ENCODE data around the gene MAML2. TPM values are rescaled to one million over a fixed set of nuclear protein-coding genes. Genes with fewer than 3 reads are reported as not detected.

Gene MAML2
- total and polyA plus RNA-seq, 2 experiments from 2014 or later: 2.0 to 7.1 TPM

DNA sequence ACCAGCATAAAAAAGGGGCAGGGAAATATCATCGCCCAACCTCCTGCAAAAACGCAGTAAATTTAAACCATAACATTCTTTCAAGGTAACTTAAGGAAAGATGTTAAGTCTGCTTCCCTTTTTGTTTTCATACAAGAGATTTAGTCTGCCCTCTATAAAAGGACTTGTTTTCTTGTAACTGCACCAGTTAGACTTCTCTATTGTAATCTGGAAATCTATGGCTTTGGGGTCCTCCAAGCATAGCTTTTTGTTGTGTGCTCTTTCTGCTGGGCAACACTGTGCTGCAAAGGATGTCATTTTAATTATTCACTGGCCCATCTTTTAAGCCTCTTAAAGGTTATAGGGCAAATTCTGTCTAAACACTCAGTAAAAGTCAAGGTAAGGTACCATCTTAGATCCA lies 136.0 kb downstream of the MAML2 start (continued):
- TF ChIP-seq, protein P1, sequence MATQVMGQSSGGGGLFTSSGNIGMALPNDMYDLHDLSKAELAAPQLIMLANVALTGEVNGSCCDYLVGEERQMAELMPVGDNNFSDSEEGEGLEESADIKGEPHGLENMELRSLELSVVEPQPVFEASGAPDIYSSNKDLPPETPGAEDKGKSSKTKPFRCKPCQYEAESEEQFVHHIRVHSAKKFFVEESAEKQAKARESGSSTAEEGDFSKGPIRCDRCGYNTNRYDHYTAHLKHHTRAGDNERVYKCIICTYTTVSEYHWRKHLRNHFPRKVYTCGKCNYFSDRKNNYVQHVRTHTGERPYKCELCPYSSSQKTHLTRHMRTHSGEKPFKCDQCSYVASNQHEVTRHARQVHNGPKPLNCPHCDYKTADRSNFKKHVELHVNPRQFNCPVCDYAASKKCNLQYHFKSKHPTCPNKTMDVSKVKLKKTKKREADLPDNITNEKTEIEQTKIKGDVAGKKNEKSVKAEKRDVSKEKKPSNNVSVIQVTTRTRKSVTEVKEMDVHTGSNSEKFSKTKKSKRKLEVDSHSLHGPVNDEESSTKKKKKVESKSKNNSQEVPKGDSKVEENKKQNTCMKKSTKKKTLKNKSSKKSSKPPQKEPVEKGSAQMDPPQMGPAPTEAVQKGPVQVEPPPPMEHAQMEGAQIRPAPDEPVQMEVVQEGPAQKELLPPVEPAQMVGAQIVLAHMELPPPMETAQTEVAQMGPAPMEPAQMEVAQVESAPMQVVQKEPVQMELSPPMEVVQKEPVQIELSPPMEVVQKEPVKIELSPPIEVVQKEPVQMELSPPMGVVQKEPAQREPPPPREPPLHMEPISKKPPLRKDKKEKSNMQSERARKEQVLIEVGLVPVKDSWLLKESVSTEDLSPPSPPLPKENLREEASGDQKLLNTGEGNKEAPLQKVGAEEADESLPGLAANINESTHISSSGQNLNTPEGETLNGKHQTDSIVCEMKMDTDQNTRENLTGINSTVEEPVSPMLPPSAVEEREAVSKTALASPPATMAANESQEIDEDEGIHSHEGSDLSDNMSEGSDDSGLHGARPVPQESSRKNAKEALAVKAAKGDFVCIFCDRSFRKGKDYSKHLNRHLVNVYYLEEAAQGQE (IDR thresholded peaks at IDR 0.05; ENCODE audit: unreplicated experiment): no peak
- TF ChIP-seq ZNF331 (CRISPR knock-in tag; IDR thresholded peaks at IDR 0.05; ENCODE audit: low read depth): no peak

DNA sequence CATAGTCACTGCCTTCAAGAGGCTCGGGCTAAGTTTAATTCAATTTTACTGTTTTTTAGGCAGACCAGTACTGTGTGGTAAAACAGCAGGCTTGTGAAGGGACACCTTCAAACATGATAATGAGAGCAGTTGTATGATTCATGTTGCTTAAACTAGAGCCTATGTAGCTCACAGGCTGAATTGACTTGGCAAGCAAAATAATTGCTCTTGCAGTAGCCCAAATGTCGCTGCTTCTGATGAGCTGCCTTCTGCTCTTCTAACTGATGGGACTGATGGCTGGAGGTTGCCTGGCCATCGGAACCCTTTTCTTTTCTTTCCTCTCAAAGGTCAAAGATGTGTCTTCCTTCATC lies 137.6 kb downstream of the MAML2 start:
- no peaks in the 10 kb centered on the region for H3K9me3 Mint-ChIP-seq
- ATAC-seq (no peak), DNase-seq (ENCODE audit: low spot score) (no peak)
- Histone ChIP-seq H3K27ac (ENCODE audit: low read depth) (no peak overlapping the region), H3K27me3 (ENCODE audit: insufficient read depth) (no peaks in the 10 kb centered on the region), H3K4me2 (no peak overlapping the region), H3K4me1 (ENCODE audit: insufficient read depth) (peaks cover 23% of the 10 kb centered on the region), H3K4me3 (no peak overlapping the region), H3F3A (replicated peaks; ENCODE audit: low read depth) (no peaks in the 10 kb centered on the region), H3K79me2 (replicated peaks; ENCODE audit: insufficient read depth) (no peaks in the 10 kb centered on the region), H4K20me1 (replicated peaks; ENCODE audit: insufficient read depth) (no peaks in the 10 kb centered on the region), H2AFZ (no peak overlapping the region), H3K9me2 (ENCODE audit: insufficient read depth) (no peaks in the 10 kb centered on the region), H3K36me3 (ENCODE audit: insufficient read depth) (no peaks in the 10 kb centered on the region)
- no peaks in the 10 kb centered on the region for H3K36me3 Mint-ChIP-seq (ENCODE audit: low read depth)
- H3K27me3 Mint-ChIP-seq (ENCODE audit: insufficient read depth, low read depth, poor library complexity): peaks cover 4% of the 10 kb centered on the region
- no peak overlapping the region for H3K4me3 Mint-ChIP-seq
- H3K27ac Mint-ChIP-seq: no peak overlapping the region
- H3K4me1 Mint-ChIP-seq: peaks cover 33% of the 10 kb centered on the region
- TF ChIP-seq NANOG (IDR thresholded peaks at IDR 0.05; ENCODE audit: borderline replicate concordance) (no peak), STAT1 (IDR thresholded peaks at IDR 0.05; ENCODE audit: unreplicated experiment) (no peak), POLR2AphosphoS5 (IDR thresholded peaks at IDR 0.05; ENCODE audit: low read depth) (no peak), ZNF331 (CRISPR knock-in tag; IDR thresholded peaks at IDR 0.05; ENCODE audit: low read depth) (no peak), ZNF114 (CRISPR knock-in tag; IDR thresholded peaks at IDR 0.05) (no peak), JUNB (IDR thresholded peaks at IDR 0.05; ENCODE audit: unreplicated experiment) (no peak), EZH2phosphoT487 (IDR thresholded peaks at IDR 0.05; ENCODE audit: unreplicated experiment) (no peak), EZH2 (IDR thresholded peaks at IDR 0.05; ENCODE audit: low read depth, unreplicated experiment) (no peak), CREB1 (CRISPR knock-in tag; IDR thresholded peaks at IDR 0.05; ENCODE audit: low read depth) (no peak)
- TF ChIP-seq, protein P2, sequence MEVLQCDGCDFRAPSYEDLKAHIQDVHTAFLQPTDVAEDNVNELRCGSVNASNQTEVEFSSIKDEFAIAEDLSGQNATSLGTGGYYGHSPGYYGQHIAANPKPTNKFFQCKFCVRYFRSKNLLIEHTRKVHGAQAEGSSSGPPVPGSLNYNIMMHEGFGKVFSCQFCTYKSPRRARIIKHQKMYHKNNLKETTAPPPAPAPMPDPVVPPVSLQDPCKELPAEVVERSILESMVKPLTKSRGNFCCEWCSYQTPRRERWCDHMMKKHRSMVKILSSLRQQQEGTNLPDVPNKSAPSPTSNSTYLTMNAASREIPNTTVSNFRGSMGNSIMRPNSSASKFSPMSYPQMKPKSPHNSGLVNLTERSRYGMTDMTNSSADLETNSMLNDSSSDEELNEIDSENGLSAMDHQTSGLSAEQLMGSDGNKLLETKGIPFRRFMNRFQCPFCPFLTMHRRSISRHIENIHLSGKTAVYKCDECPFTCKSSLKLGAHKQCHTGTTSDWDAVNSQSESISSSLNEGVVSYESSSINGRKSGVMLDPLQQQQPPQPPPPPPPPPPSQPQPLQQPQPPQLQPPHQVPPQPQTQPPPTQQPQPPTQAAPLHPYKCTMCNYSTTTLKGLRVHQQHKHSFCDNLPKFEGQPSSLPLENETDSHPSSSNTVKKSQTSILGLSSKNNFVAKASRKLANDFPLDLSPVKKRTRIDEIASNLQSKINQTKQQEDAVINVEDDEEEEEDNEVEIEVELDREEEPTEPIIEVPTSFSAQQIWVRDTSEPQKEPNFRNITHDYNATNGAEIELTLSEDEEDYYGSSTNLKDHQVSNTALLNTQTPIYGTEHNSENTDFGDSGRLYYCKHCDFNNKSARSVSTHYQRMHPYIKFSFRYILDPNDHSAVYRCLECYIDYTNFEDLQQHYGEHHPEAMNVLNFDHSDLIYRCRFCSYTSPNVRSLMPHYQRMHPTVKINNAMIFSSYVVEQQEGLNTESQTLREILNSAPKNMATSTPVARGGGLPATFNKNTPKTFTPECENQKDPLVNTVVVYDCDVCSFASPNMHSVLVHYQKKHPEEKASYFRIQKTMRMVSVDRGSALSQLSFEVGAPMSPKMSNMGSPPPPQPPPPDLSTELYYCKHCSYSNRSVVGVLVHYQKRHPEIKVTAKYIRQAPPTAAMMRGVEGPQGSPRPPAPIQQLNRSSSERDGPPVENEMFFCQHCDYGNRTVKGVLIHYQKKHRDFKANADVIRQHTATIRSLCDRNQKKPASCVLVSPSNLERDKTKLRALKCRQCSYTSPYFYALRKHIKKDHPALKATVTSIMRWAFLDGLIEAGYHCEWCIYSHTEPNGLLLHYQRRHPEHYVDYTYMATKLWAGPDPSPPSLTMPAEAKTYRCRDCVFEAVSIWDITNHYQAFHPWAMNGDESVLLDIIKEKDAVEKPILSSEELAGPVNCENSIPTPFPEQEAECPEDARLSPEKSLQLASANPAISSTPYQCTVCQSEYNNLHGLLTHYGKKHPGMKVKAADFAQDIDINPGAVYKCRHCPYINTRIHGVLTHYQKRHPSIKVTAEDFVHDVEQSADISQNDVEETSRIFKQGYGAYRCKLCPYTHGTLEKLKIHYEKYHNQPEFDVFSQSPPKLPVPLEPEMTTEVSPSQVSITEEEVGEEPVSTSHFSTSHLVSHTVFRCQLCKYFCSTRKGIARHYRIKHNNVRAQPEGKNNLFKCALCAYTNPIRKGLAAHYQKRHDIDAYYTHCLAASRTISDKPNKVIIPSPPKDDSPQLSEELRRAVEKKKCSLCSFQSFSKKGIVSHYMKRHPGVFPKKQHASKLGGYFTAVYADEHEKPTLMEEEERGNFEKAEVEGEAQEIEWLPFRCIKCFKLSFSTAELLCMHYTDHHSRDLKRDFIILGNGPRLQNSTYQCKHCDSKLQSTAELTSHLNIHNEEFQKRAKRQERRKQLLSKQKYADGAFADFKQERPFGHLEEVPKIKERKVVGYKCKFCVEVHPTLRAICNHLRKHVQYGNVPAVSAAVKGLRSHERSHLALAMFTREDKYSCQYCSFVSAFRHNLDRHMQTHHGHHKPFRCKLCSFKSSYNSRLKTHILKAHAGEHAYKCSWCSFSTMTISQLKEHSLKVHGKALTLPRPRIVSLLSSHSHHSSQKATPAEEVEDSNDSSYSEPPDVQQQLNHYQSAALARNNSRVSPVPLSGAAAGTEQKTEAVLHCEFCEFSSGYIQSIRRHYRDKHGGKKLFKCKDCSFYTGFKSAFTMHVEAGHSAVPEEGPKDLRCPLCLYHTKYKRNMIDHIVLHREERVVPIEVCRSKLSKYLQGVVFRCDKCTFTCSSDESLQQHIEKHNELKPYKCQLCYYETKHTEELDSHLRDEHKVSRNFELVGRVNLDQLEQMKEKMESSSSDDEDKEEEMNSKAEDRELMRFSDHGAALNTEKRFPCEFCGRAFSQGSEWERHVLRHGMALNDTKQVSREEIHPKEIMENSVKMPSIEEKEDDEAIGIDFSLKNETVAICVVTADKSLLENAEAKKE (CRISPR knock-in tag; IDR thresholded peaks at IDR 0.05): no peak
- TF ChIP-seq, protein P3, sequence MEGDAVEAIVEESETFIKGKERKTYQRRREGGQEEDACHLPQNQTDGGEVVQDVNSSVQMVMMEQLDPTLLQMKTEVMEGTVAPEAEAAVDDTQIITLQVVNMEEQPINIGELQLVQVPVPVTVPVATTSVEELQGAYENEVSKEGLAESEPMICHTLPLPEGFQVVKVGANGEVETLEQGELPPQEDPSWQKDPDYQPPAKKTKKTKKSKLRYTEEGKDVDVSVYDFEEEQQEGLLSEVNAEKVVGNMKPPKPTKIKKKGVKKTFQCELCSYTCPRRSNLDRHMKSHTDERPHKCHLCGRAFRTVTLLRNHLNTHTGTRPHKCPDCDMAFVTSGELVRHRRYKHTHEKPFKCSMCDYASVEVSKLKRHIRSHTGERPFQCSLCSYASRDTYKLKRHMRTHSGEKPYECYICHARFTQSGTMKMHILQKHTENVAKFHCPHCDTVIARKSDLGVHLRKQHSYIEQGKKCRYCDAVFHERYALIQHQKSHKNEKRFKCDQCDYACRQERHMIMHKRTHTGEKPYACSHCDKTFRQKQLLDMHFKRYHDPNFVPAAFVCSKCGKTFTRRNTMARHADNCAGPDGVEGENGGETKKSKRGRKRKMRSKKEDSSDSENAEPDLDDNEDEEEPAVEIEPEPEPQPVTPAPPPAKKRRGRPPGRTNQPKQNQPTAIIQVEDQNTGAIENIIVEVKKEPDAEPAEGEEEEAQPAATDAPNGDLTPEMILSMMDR (conservative IDR thresholded peaks at IDR 0.05; ENCODE audit: low read depth in 2 of 2): no peak

Measured in GM23338 (cell line).